Mononuclear cell (primary cell): ENCODE results near the gene FMNL2. TPM values are rescaled to one million over a fixed set of nuclear protein-coding genes. Genes with fewer than 3 reads are reported as not detected.

Experiments
- H3K27me3 ChIP-seq: 2 replicates; pipeline ENCODE4 v1.6.0; 2011; ENCODE audit warnings: low read length, control low read depth; ENCODE audit not compliant: insufficient read depth
- H3K4me1 ChIP-seq: 2 replicates; pipeline ENCODE4 v1.5.1; 2011; ENCODE audit warnings: mild to moderate bottlenecking, low read length, control low read depth; ENCODE audit not compliant: insufficient read depth
- H3K4me3 ChIP-seq: 2 replicates; pipeline ENCODE4 v1.5.1; 2011; ENCODE audit warnings: mild to moderate bottlenecking, low read length, moderate library complexity
- H3K9me3 ChIP-seq: 2 replicates; pipeline ENCODE4 v1.5.1; 2011; ENCODE audit warnings: low read depth, mild to moderate bottlenecking, control low read depth, low read length
- total RNA-seq: library from RNA; depleted of rRNA; stranded (reverse); fragments of >200 nt; gene quantifications from one replicate; pipeline ENCODE4 v1.2.3, GENCODE V29; 2012

FMNL2 gene
- total RNA-seq, 1 donor = 1.2 TPM

GRCh38 chr2:152352616-152353015 is 17.6 kb downstream of the FMNL2 start:
- H3K4me3 ChIP-seq = no peak overlapping the region
- no peaks in the 10 kb centered on the region for H3K4me1 ChIP-seq
- no peaks in the 10 kb centered on the region for H3K27me3 ChIP-seq
- no peaks in the 10 kb centered on the region for H3K9me3 ChIP-seq

GRCh38 chr2:152353364-152353763 is 18.4 kb downstream of the FMNL2 start:
- no peaks in the 10 kb centered on the region for H3K27me3 ChIP-seq
- H3K4me3 ChIP-seq = no peak overlapping the region
- H3K9me3 ChIP-seq = no peaks in the 10 kb centered on the region
- H3K4me1 ChIP-seq = no peaks in the 10 kb centered on the region

GRCh38 chr2:152354069-152354755 is 19.2 kb downstream of the FMNL2 start:
- Histone ChIP-seq H3K9me3 (no peaks in the 10 kb centered on the region), H3K4me3 (no peak overlapping the region), H3K4me1 (no peaks in the 10 kb centered on the region), H3K27me3 (no peaks in the 10 kb centered on the region)

- no peaks in the 10 kb centered on the region for H3K27me3 ChIP-seq
- H3K9me3 ChIP-seq = no peaks in the 10 kb centered on the region
- H3K4me3 ChIP-seq = no peak overlapping the region
- no peaks in the 10 kb centered on the region for H3K4me1 ChIP-seq
Measured at GRCh38 chr2:152354909-152355308, 19.9 kb downstream of the FMNL2 start.

GRCh38 chr2:152355409-152355831 is 20.4 kb downstream of the FMNL2 start:
- Histone ChIP-seq H3K4me1 (no peaks in the 10 kb centered on the region), H3K27me3 (no peaks in the 10 kb centered on the region), H3K4me3 (no peak overlapping the region), H3K9me3 (no peaks in the 10 kb centered on the region)

- Histone ChIP-seq H3K4me1 (no peaks in the 10 kb centered on the region), H3K4me3 (no peak overlapping the region), H3K9me3 (no peaks in the 10 kb centered on the region), H3K27me3 (peaks cover 3% of the 10 kb centered on the region)
Measured at GRCh38 chr2:152359573-152360363, 24.8 kb downstream of the FMNL2 start.

- Histone ChIP-seq H3K9me3 (no peaks in the 10 kb centered on the region), H3K27me3 (peaks cover 3% of the 10 kb centered on the region), H3K4me1 (no peaks in the 10 kb centered on the region), H3K4me3 (no peak overlapping the region)
Measured at GRCh38 chr2:152363936-152364335, 29.0 kb downstream of the FMNL2 start.

GRCh38 chr2:152367547-152368390 is 32.8 kb downstream of the FMNL2 start:
- no peaks in the 10 kb centered on the region for H3K4me1 ChIP-seq
- no peak overlapping the region for H3K4me3 ChIP-seq
- H3K9me3 ChIP-seq = no peaks in the 10 kb centered on the region
- H3K27me3 ChIP-seq = peaks cover 3% of the 10 kb centered on the region

GRCh38 chr2:152369176-152369860 is 34.3 kb downstream of the FMNL2 start:
- Histone ChIP-seq H3K9me3 (no peaks in the 10 kb centered on the region), H3K27me3 (peaks cover 3% of the 10 kb centered on the region), H3K4me1 (no peaks in the 10 kb centered on the region), H3K4me3 (no peak overlapping the region)

- H3K4me3 ChIP-seq = no peak overlapping the region
- H3K4me1 ChIP-seq = no peaks in the 10 kb centered on the region
- no peaks in the 10 kb centered on the region for H3K9me3 ChIP-seq
- no peaks in the 10 kb centered on the region for H3K27me3 ChIP-seq
Measured at GRCh38 chr2:152370783-152371182, 35.8 kb downstream of the FMNL2 start.

- Histone ChIP-seq H3K4me1 (no peaks in the 10 kb centered on the region), H3K4me3 (no peak overlapping the region), H3K9me3 (no peaks in the 10 kb centered on the region), H3K27me3 (no peaks in the 10 kb centered on the region)
Measured at GRCh38 chr2:152372438-152372984, 37.5 kb downstream of the FMNL2 start.

GRCh38 chr2:152375174-152375573 is 40.2 kb downstream of the FMNL2 start:
- no peak overlapping the region for H3K4me3 ChIP-seq
- H3K4me1 ChIP-seq = no peaks in the 10 kb centered on the region
- no peaks in the 10 kb centered on the region for H3K27me3 ChIP-seq
- no peaks in the 10 kb centered on the region for H3K9me3 ChIP-seq

- no peaks in the 10 kb centered on the region for H3K27me3 ChIP-seq
- H3K4me3 ChIP-seq = no peak overlapping the region
- H3K9me3 ChIP-seq = no peaks in the 10 kb centered on the region
- no peaks in the 10 kb centered on the region for H3K4me1 ChIP-seq
Measured at GRCh38 chr2:152376385-152376784, 41.4 kb downstream of the FMNL2 start.

GRCh38 chr2:152376968-152377367 is 42.0 kb downstream of the FMNL2 start:
- Histone ChIP-seq H3K4me1 (no peaks in the 10 kb centered on the region), H3K27me3 (no peaks in the 10 kb centered on the region), H3K9me3 (no peaks in the 10 kb centered on the region), H3K4me3 (no peak overlapping the region)
